GM18505 (cell line): ENCODE measurements around the gene DCTN1.
A peak's percentile ranks its signal among the peaks of the same experiment; 100 is the strongest.

Source experiments
- ATAC-seq: cut with Tn5 transposase; IDR thresholded peaks from one replicate; pipeline ENCODE4 v1.9.1; 2021; ENCODE audit not compliant: unreplicated experiment
- POLR2A ChIP-seq: IDR thresholded peaks from 4 replicates; pipeline ENCODE4 v1.6.1; 2011; ENCODE audit warnings: borderline replicate concordance; ENCODE audit not compliant: insufficient read depth, insufficient read length; ENCODE audit errors: extremely low read depth

The DCTN1 gene

GRCh38 chr2:74391580-74392448 is 11.7 kb upstream of the DCTN1 start:
- ATAC-seq, result peak; percentile 68
- TF ChIP-seq POLR2A, result peak; percentile 66

GRCh38 chr2:74391209-74391579 is 11.1 kb upstream of the DCTN1 start:
- TF ChIP-seq POLR2A, result no peak
- peak; percentile 19 for ATAC-seq

GRCh38 chr2:74390606-74391005 is 10.5 kb upstream of the DCTN1 start:
- no peak for ATAC-seq
- no peak for TF ChIP-seq POLR2A

- no peak for ATAC-seq
- no peak for TF ChIP-seq POLR2A
Observed at GRCh38 chr2:74387346-74387745, 7.2 kb upstream of the DCTN1 start.

- TF ChIP-seq POLR2A, result no peak
- no peak for ATAC-seq
Observed at GRCh38 chr2:74385396-74385795, 5.3 kb upstream of the DCTN1 start.

GRCh38 chr2:74384051-74384450 is 3.9 kb upstream of the DCTN1 start:
- no peak for TF ChIP-seq POLR2A
- no peak for ATAC-seq

- TF ChIP-seq POLR2A, result no peak
- no peak for ATAC-seq
Observed at GRCh38 chr2:74383254-74383653, 3.1 kb upstream of the DCTN1 start.

- TF ChIP-seq POLR2A, result no peak
- no peak for ATAC-seq
Observed at GRCh38 chr2:74381751-74382150, 1.6 kb upstream of the DCTN1 start.

- TF ChIP-seq POLR2A, result no peak
- ATAC-seq, result no peak
Observed at GRCh38 chr2:74378007-74378406, 2.1 kb downstream of the DCTN1 start.

GRCh38 chr2:74375838-74376237 is 4.3 kb downstream of the DCTN1 start:
- no peak for ATAC-seq
- no peak for TF ChIP-seq POLR2A

GRCh38 chr2:74374509-74375205 is 5.5 kb downstream of the DCTN1 start:
- no peak for TF ChIP-seq POLR2A
- no peak for ATAC-seq

GRCh38 chr2:74373985-74374384 is 6.1 kb downstream of the DCTN1 start:
- no peak for TF ChIP-seq POLR2A
- ATAC-seq, result no peak

- TF ChIP-seq POLR2A, result no peak
- ATAC-seq, result no peak
Observed at GRCh38 chr2:74373221-74373676, 6.9 kb downstream of the DCTN1 start.

GRCh38 chr2:74372674-74373073 is 7.4 kb downstream of the DCTN1 start:
- no peak for TF ChIP-seq POLR2A
- ATAC-seq, result no peak
